HepG2 (cell line): Measurements from ENCODE around the gene NR2F6. TPM values are rescaled to one million over a fixed set of nuclear protein-coding genes. Genes with fewer than 3 reads are reported as not detected.
A peak's percentile ranks its signal among the peaks of the same experiment; 100 is the strongest.

ENCODE experiments used
- ATAC-seq: fragments of 200-7000 bp; cut with Tn5 transposase; 3 replicates; pipeline ENCODE4 v1.9.1; 2020; ENCODE audit warnings: mild to moderate bottlenecking, moderate library complexity
- BruUV-seq: library from RNA; stranded (reverse); fragments of 400-500 nt; replicated peaks from 2 replicates; lab custom pipeline; 2021; lab: Mats Ljungman, UMichigan
- CTCF ChIA-PET: fragments of 300-600 bp; formaldehyde crosslinking; extraction: SDS; loops from one replicate; lab custom pipeline; 2021; ENCODE audit warnings: low total read pairs, inconsistent platforms, low intra/inter-chr PET ratio; lab: Yijun Ruan, JAX
- POLR2A ChIA-PET: fragments of 350-600 bp; sonication (Branson Sonifier 250); formaldehyde crosslinking; loops from one replicate; lab custom pipeline; 2020; ENCODE audit warnings: antibody characterized with exemption, inconsistent platforms; lab: Yijun Ruan, JAX
- DNase-seq: peaks from one replicate; pipeline ENCODE4 v3.0.0-alpha.2; 2015; ENCODE audit warnings: low spot score
- FAIRE-seq: peaks from 3 replicates; lab custom pipeline; 2011; peaks lifted over from hg19 to GRCh38; lab: Jason Lieb, UNC
- H2AFZ ChIP-seq: one replicate; pipeline ENCODE4 v1.6.1; 2011; ENCODE audit warnings: low read length, inconsistent platforms
- H3K27ac ChIP-seq: fragments of 300-600 bp; 3 replicates; pipeline ENCODE4 v1.8.0; 2011; ENCODE audit warnings: mixed run types, mild to moderate bottlenecking, mixed read lengths, low read length, inconsistent platforms; ENCODE audit not compliant: insufficient read depth; ENCODE audit errors: extremely low read length
- H3K27me3 ChIP-seq, 2 experiments: fragments of 200-600 bp in 1 of 2; 2 replicates in 1 of 2; 3 replicates in 1 of 2; pipeline versions ENCODE4 v1.6.0 to v1.8.0; 2011; ENCODE audit warnings: low read length in 2 of 2, mild to moderate bottlenecking in 2 of 2, moderate library complexity in 2 of 2, inconsistent platforms in 1 of 2; ENCODE audit not compliant: insufficient read depth in 2 of 2, control insufficient read depth in 1 of 2
- H3K36me3 ChIP-seq, 2 experiments: fragments of 200-600 bp in 1 of 2; replicated peaks in 1 of 2; 2 replicates in 1 of 2; 3 replicates in 1 of 2; pipeline versions ENCODE4 v1.5.1 to v1.8.0; 2011; ENCODE audit warnings: low read length in 2 of 2, inconsistent platforms in 1 of 2; ENCODE audit not compliant: insufficient read depth in 2 of 2, control insufficient read depth in 1 of 2
- H3K4me1 ChIP-seq: 2 replicates; pipeline ENCODE4 v1.5.1; 2012; ENCODE audit warnings: low read length, inconsistent platforms; ENCODE audit not compliant: insufficient read depth
- H3K4me2 ChIP-seq: 2 replicates; pipeline ENCODE4 v1.6.0; 2011; ENCODE audit warnings: low read depth, low read length, inconsistent platforms
- H3K4me3 ChIP-seq, 3 experiments: fragments of 200-600 bp in 1 of 3; sonication (generic), shearing (Covaris generic) in 1 of 3; replicated peaks in 1 of 3; 2 replicates each; pipeline ENCODE4 v1.5.1; 2011 to 2016; ENCODE audit warnings: low read length in 3 of 3, inconsistent platforms in 2 of 3, low read depth in 2 of 3, mild to moderate bottlenecking in 2 of 3, control low read depth in 1 of 3, mixed read lengths in 1 of 3; ENCODE audit not compliant: insufficient read depth in 1 of 3
- H3K79me2 ChIP-seq: one replicate; pipeline ENCODE4 v1.6.1; 2011; ENCODE audit warnings: low read length, inconsistent platforms; ENCODE audit not compliant: insufficient read depth
- H3K9ac ChIP-seq: 2 replicates; pipeline ENCODE4 v1.6.0; 2011; ENCODE audit warnings: mild to moderate bottlenecking, low read depth, low read length, inconsistent platforms; ENCODE audit not compliant: insufficient read depth
- H3K9me3 ChIP-seq: 2 replicates; pipeline ENCODE4 v1.5.1; 2012; ENCODE audit warnings: mild to moderate bottlenecking, low read length
- H4K20me1 ChIP-seq: 2 replicates; pipeline ENCODE4 v1.6.0; 2011; ENCODE audit warnings: inconsistent platforms, mild to moderate bottlenecking, low read length, moderate library complexity; ENCODE audit not compliant: insufficient read depth
- AGO1 ChIP-seq: fragments of 200-400 bp; formaldehyde crosslinking; IDR thresholded peaks from 2 replicates; pipeline ENCODE4 v1.6.1; 2017; ENCODE audit warnings: mild to moderate bottlenecking, low read depth, low read length, moderate library complexity; ENCODE audit not compliant: poor library complexity, severe bottlenecking
- AGO2 ChIP-seq: fragments of 200-400 bp; formaldehyde crosslinking; optimal IDR thresholded peaks from 2 replicates; pipeline ENCODE3; 2017; ENCODE audit warnings: mild to moderate bottlenecking, low read depth, low read length, moderate library complexity
- POLR2G ChIP-seq: fragments of 200-400 bp; formaldehyde crosslinking; IDR thresholded peaks from 2 replicates; pipeline ENCODE4 v1.6.1; 2018; ENCODE audit warnings: mild to moderate bottlenecking, low read depth, low read length, moderate library complexity
- RBFOX2 ChIP-seq: fragments of 200-400 bp; formaldehyde crosslinking; IDR thresholded peaks from 2 replicates; pipeline ENCODE4 v1.6.1; 2017; ENCODE audit warnings: low read depth, mild to moderate bottlenecking, low read length
- RBM22 ChIP-seq: fragments of 200-400 bp; formaldehyde crosslinking; optimal IDR thresholded peaks from 2 replicates; pipeline ENCODE3; 2017; ENCODE audit warnings: mild to moderate bottlenecking, low read length, moderate library complexity
- ZNF235 ChIP-seq: sonication (generic); formaldehyde crosslinking; IDR thresholded peaks from 2 replicates; pipeline ENCODE4 v1.8.1; 2023; ENCODE audit warnings: mild to moderate bottlenecking, missing genetic modification reagents, borderline replicate concordance
- ZNF432 ChIP-seq: sonication (generic); formaldehyde crosslinking; IDR thresholded peaks from 2 replicates; pipeline ENCODE4 v1.5.0; 2020; ENCODE audit warnings: missing genetic modification reagents, mild to moderate bottlenecking, borderline replicate concordance
- ZNF678 ChIP-seq: sonication (generic); formaldehyde crosslinking; IDR thresholded peaks from 2 replicates; pipeline ENCODE4 v1.4.0; 2020; ENCODE audit warnings: mild to moderate bottlenecking, missing genetic modification reagents
- WGBS: methylation state at CpG from one replicate; pipeline ENCODE4 v1.1.6; 2017; ENCODE audit warnings: low lambda C conversion rate; 5-methylcytosine and 5-hydroxymethylcytosine counted together
- in situ Hi-C: cut with HindIII; loops from 2 replicates; pipeline ENCODE4 v1.10.0; 2017; ENCODE audit warnings: low pct_unique_long_range_greater_than_20kb; ENCODE audit not compliant: extremely low pct_ligation_motif_present
- intact Hi-C: fragments of 100-400 bp; cut with micrococcal nuclease; formaldehyde crosslinking; loops from one replicate; pipeline ENCODE4 v1.10.0; 2022; ENCODE audit not compliant: unreplicated experiment
- polyA plus RNA-seq, 8 experiments: library from polyadenylated mRNA; depleted of rRNA in 3 of 8; stranded (reverse) in 7 of 8; unstranded in 1 of 8; fragments of >200 nt; fragmentation: Illumina TruSeq in 4 of 8; extraction: Trizol in 4 of 8; gene quantifications; 2 replicates each; pipeline versions ENCODE4 v1.2.1 to v1.2.3, GENCODE V29; 2011 to 2016; ENCODE audit warnings: low read depth in 4 of 8, missing spikeins in 1 of 8, mixed read lengths in 1 of 8; ENCODE audit not compliant: insufficient read depth in 1 of 8
- total RNA-seq, 5 experiments: library from RNA; depleted of rRNA; stranded (reverse); fragments of >200 nt; fragmentation: Illumina TruSeq; extraction: Trizol; gene quantifications; 2 replicates each; pipeline ENCODE4 v1.2.3, GENCODE V29; 2016; ENCODE audit warnings: low read depth in 1 of 5

NR2F6 gene
- total and polyA plus RNA-seq, 2 of the 13 experiments (the other 11 are each of a cell fraction or from before 2014, with no cell fraction given) = 30.9 to 72.4 TPM

DNA sequence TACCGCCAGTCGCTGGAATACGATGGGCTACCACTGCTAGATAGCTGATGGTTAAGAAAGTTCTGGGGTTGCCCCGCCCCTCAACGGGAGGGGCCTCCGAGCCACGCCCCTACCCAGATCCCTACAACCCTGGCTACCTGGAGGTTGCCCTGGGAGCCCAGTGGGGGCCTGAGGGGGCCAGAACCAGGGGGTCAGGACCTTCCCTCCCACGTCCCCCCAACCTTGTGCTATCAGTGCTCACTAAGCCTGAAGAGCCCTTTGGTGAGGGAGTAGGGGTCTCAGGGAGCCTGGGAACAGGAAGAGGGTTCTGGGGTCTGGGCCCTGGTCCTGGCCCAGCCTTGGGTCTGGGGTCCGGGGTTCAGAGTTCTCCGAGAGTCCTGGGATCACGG lies 10.8 kb downstream of the NR2F6 start:
- WGBS = 83% methylated on average over 8 of the region's 11 CpGs
- Histone ChIP-seq H2AFZ (no peak overlapping the region), H3K79me2 (peaks cover 17% of the 10 kb centered on the region), H3K9ac (no peak overlapping the region), H3K36me3 (peaks cover 19 to 49% of the 10 kb centered on the region in 2 experiments), H3K9me3 (no peaks in the 10 kb centered on the region), H4K20me1 (peaks cover 8% of the 10 kb centered on the region; the same call in 1 of the 2 replicates), H3K4me2 (no peak overlapping the region), H3K4me3 (no peak overlapping the region), H3K27ac (no peak overlapping the region), H3K4me1 (peaks cover 33% of the 10 kb centered on the region), H3K27me3 (no peaks in the 10 kb centered on the region)
- BruUV-seq = no TSS peak
- ChIA-PET CTCF (no interaction called here), POLR2A (interaction anchor here (0.8 to 3.4 kb wide), 5 partner anchors 9 to 20 kb away, joined by 3 to 12 read pairs (median 10); partner anchors contain the start of genes OCEL1 and USE1)
- DNase-seq (no peak), FAIRE-seq (no peak), ATAC-seq (peak; percentile 29; the same call in 2 of the 3 replicates)
- in situ Hi-C loops (no loop called here), intact Hi-C loops (no loop called here)
- no peak for TF ChIP-seq ZNF678 (CRISPR knock-in tag)
- peak; percentile 33 for TF ChIP-seq RBM22

DNA sequence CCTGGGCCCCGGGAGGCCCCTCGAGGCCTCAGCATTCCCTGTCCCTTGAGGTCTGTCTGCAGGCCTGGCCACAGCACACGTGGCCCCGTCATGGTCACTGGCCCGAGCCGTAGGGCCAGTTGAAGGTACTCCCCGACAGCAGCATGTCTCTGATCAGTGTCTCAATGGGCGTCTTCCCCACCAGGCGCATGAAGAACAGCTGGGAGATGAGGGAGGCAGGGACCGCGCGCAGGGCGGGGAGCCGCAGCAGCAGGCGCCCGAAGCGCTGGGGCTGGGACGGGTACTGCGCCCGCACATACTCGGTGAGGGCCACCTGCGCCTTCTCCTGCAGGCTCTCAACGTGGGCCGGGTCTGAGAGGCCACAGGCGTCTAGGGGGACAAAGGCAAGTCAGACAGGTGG lies 13.5 kb downstream of the NR2F6 start:
- peaks cover 28% of the 10 kb centered on the region for H3K4me1 ChIP-seq
- in situ Hi-C loops (no loop called here), intact Hi-C loops (no loop called here)
- no peak overlapping the region for H3K9ac ChIP-seq
- over 99% methylated on average over 23 of the region's 25 CpGs for WGBS
- no peak for DNase-seq
- ChIA-PET CTCF (no interaction called here), POLR2A (interaction anchor here (3.4 to 8.5 kb wide), 2 partner anchors 8 to 17 kb away, joined by 12 to 178 read pairs; partner anchors contain the start of gene USE1)
- peaks cover 4% of the 10 kb centered on the region; the same call in 1 of the 2 replicates for H4K20me1 ChIP-seq
- H3K36me3 ChIP-seq = peaks cover 15 to 43% of the 10 kb centered on the region in 2 experiments
- H3K27ac ChIP-seq = no peak overlapping the region
- no peak for FAIRE-seq
- no peak overlapping the region for H3K4me2 ChIP-seq
- H3K27me3 ChIP-seq = no peaks in the 10 kb centered on the region
- BruUV-seq = no TSS peak
- H3K79me2 ChIP-seq = peaks cover 10% of the 10 kb centered on the region
- ATAC-seq = no peak
- H3K4me3 ChIP-seq = no peak overlapping the region
- TF ChIP-seq RBFOX2 = peak; percentile 78
- no peak for TF ChIP-seq ZNF235 (CRISPR knock-in tag)
- 0 out of 2 replicates have a peak, but pooled peaks have one; percentile 14 for TF ChIP-seq POLR2G
- no peak for TF ChIP-seq ZNF432 (CRISPR knock-in tag)
- TF ChIP-seq AGO1 = peak; percentile 60
- peak; percentile 97 for TF ChIP-seq AGO2
- H2AFZ ChIP-seq = no peak overlapping the region
- no peaks in the 10 kb centered on the region for H3K9me3 ChIP-seq
